Tibial nerve (tissue), 4 donors: Measurements from ENCODE around the gene SLBP.

ENCODE experiments used
- CTCF ChIP-seq, 5 experiments: fragments of 200-600 bp in 3 of 5; fragments of 450-650 bp in 2 of 5; sonication (generic) in 3 of 5; IDR thresholded peaks; one replicate each; pipeline ENCODE4 v1.5.1; 2016 to 2019; ENCODE audit warnings: antibody characterized with exemption in 5 of 5, mild to moderate bottlenecking in 3 of 5, moderate library complexity in 2 of 5
- EP300 ChIP-seq, 2 donors: sonication (generic); formaldehyde crosslinking; IDR thresholded peaks; one replicate each; pipeline ENCODE4 v1.6.1; 2017; ENCODE audit warnings: antibody characterized with exemption in 2 of 2, mild to moderate bottlenecking in 1 of 2

DNA sequence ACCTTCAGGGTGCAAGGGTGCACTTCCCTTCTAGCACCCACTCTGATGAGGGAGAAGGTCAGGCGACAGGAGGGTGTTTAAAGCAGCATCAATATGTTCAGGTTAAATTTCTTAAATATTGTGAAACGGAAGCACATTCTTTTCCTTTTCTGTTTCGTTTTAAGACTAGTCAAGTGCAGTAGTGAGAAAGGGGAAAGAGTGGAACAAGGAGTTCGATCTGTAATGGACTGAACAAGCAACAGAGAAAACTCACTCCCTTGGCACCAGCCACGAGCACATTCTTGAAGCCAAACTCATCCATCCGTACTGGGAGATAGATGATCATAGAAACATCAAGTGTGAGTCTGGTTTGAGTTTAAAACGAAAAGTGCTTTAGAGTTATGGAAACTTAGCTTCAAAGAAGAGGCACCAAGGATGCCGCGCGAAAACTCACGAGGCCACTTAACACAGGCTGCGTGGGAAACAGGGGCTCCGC, 28.8 kb downstream of the SLBP start:
- no peak for TF ChIP-seq CTCF (IDR thresholded peaks at IDR 0.05)
- TF ChIP-seq EP300 (IDR thresholded peaks at IDR 0.05): no peak
